HFF-Myc (cell line): ENCODE results near the gene NRCAM.
"Not testable (repeated sequence)": the region's sequence is repeated elsewhere in the genome, so short reads cannot be mapped to it uniquely, and the experiment has no call there.

Experiments
- DNase-seq: peaks from one replicate; pipeline ENCODE4 v3.0.0-alpha.2; 2011; ENCODE audit warnings: low read depth; ENCODE audit errors: extremely low read depth
- H3K4me3 ChIP-seq: replicated peaks from 2 replicates; pipeline ENCODE4 v1.5.1; 2011; ENCODE audit warnings: low read depth, mild to moderate bottlenecking, control low read depth, low read length
- TF ChIP-seq, protein P1 (sequence below): IDR thresholded peaks from 2 replicates; pipeline ENCODE4 v1.5.1; 2012; ENCODE audit warnings: mild to moderate bottlenecking, low read depth, low read length, control low read depth; ENCODE audit errors: missing control alignments

The NRCAM gene

DNA sequence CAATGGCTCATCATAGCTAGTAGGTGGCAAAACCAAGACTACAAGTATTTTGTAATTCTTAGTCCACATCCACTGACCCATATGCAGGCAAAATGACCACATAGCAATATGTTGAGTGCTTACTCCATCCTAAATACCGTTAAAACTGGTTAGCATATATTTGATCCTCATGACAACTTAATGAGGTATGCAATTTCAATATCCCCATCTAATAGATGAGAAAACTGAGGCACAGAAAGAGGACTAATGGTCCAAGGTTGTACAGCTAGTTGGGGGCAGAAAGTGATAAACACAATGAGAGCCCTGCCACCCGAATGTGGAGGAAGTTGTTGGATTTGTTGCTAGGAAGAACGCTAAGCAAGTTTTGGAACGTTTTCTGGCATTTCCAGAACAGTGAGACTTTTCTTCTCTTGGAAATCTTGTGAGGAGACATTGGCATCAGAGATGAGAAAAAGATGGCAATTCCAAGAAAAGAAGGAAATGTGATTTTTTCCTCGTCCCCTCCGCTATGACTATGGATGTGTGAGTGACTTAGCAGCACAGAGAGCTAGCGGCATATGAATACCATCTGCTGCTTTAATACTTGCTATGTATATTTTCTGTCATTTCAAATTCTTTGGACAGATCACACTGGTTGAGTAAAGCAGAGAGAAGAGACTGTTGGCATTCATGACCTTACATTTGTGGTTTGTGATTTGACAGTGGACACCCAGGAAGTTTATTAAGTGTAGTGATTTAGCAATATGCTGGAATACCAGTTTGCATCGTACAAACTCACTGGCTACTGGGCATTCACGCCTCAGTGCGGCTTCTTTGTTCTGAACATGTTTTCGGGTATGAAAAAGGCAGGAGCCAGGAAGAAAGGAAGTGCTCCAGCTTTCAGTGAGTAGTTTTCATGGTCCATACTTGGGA is 51.5 kb downstream of the NRCAM start:
- TF ChIP-seq, protein P1, sequence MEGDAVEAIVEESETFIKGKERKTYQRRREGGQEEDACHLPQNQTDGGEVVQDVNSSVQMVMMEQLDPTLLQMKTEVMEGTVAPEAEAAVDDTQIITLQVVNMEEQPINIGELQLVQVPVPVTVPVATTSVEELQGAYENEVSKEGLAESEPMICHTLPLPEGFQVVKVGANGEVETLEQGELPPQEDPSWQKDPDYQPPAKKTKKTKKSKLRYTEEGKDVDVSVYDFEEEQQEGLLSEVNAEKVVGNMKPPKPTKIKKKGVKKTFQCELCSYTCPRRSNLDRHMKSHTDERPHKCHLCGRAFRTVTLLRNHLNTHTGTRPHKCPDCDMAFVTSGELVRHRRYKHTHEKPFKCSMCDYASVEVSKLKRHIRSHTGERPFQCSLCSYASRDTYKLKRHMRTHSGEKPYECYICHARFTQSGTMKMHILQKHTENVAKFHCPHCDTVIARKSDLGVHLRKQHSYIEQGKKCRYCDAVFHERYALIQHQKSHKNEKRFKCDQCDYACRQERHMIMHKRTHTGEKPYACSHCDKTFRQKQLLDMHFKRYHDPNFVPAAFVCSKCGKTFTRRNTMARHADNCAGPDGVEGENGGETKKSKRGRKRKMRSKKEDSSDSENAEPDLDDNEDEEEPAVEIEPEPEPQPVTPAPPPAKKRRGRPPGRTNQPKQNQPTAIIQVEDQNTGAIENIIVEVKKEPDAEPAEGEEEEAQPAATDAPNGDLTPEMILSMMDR: no peak
- DNase-seq: no peak
- no peak overlapping the region for H3K4me3 ChIP-seq

DNA sequence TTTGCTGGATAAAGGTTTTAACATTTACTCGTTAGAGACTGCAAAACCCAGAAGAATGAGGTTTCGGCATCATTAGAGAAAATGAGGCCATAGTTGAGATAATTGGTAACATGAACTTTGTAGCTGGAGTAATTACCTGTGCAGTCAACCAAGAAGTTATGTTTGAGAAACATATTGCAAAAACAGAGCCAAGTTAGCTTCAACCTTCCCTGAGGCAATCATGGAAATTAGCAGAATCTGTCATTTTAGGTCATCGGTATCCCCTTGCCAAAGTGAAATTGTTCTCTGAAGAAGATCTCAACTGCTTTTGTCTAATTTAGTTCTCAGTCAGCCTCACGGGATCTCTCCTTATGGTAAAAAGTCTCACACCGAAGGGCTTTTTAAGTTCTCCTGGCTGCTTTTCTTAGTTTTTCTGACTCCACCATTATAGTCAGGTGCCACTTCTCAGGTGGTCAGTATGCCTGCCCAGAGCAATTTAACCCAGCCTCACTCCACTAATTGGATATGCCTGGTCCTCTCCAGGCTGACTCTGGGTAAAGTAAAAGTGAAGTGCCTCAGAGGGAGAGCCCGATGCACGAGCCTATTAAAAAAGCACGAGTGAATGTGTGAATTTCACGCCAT is 52.5 kb downstream of the NRCAM start:
- TF ChIP-seq, protein P1: no peak
- DNase-seq: no peak
- H3K4me3 ChIP-seq: no peak overlapping the region

DNA sequence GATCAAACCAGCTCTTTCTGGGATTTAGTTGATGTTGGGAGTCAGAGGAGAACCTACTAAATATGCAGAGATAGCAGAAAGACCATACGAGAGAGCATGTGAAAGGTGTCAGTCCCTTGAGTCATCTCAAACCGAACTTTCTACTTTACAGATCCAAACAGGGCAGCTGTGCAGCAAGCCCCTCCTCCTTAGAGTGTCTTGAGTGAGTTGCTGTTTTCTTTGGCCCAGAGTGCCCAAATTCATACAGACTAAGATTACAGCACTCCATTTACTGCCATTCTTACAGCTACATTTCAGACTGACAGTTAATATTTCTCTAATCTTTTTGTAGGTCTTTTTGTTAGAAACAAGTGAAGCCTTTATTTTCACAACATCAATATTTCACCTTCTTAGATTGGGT is 53.4 kb downstream of the NRCAM start:
- TF ChIP-seq, protein P1: no peak
- DNase-seq: no peak
- H3K4me3 ChIP-seq: no peak overlapping the region

- TF ChIP-seq, protein P1: no peak
- no peak overlapping the region for H3K4me3 ChIP-seq
- no peak for DNase-seq
Measured at GRCh38 chr7:108396080-108396479, 60.2 kb downstream of the NRCAM start.

- no peak overlapping the region for H3K4me3 ChIP-seq
- TF ChIP-seq, protein P1: no peak
- no peak for DNase-seq
Measured at GRCh38 chr7:108395426-108395825, 60.8 kb downstream of the NRCAM start.

- not testable (repeated sequence) for H3K4me3 ChIP-seq, DNase-seq
Measured at GRCh38 chr7:108393097-108393496, 63.1 kb downstream of the NRCAM start.

GRCh38 chr7:108387686-108388085 is 68.5 kb downstream of the NRCAM start:
- H3K4me3 ChIP-seq, DNase-seq: not testable (repeated sequence)
